ENCODE results near the gene MRFAP1L1.
A peak's percentile ranks its signal among the peaks of the same experiment; 100 is the strongest.

The MRFAP1L1 gene

GRCh38 chr4:6715704-6716017 is 6.0 kb upstream of the MRFAP1L1 start:
- DNase-seq = no peak

GRCh38 chr4:6714954-6715353 is 5.3 kb upstream of the MRFAP1L1 start:
- DNase-seq = no peak

DNA sequence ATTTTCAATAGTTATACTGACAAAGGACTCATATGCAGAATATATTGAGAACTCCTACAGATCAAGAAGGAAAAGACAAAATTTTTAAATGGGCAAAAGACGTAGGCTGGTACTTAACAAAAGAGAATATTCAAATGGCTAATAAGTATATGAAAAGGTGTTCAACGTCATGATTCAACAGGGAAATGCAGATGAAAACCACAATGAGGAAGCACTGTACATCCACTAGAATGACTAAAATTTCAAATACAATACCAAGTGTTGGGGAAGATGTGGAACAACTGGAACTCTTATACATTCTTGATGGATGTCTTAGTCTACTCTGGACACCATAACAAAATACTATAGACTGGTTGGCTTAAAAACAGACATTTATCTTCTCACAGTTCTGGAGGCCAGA is 1.3 kb upstream of the MRFAP1L1 start:
- DNase-seq = no peak

DNA sequence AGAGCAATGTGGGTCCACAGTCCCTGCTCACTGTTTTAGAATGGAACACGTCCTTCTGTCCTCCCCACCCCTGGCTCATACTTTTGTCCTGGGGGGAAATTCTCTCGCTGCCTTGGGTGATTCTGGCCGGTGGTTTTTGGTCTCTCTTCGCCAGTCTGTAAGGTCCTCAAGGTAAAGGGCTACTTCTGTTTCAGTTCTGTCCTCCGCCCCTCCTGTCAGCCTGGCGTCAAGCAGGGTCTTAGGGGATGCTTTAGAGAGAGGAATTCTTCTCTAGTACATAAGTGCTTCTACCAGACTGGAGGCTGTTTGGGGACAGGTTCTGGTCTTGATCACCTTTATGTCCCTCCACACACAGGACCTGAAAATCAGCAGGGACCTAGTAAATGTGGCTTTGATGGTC is 617 bp upstream of the MRFAP1L1 start:
- no peak for DNase-seq

DNA sequence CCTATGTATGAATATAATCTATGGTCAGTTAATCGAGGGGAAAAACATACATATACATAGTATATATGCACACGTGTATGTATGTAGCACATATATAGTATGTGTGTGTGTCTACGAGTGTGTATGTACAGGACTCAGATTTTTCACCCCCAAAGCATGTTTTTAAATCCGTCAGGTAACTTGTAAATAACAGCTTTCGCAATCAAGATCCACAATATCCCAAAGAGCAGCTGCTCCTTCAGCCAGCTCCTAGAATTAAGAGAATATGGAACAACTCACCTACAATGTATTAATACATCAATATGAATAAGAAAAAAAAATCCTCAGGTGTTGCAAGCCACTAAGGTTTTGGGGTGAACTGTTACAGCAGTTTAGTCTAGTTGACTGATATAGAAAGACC is 3.5 kb downstream of the MRFAP1L1 start:
- DNase-seq = no peak

DNA sequence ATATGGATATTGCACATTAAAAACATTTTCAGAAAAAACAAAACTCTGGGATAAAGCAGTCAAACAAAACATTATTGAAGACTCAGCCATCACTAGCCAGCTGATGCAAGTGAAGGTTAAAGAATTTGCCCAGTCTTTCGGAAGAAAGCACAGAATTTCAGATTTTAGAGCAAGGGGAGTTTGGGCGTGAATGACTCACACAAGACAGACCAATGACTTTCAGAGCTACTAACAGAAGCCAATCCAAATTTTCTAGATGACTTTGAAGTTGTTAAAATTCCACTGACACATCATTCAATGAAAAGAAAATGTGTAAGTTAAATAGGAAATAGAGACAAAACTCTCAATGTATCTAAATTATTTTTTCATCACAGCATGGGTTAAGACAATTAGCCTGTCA is 4.0 kb downstream of the MRFAP1L1 start:
- no peak for DNase-seq

- DNase-seq = no peak
Measured at GRCh38 chr4:6703786-6704185, 5.9 kb downstream of the MRFAP1L1 start.

DNA sequence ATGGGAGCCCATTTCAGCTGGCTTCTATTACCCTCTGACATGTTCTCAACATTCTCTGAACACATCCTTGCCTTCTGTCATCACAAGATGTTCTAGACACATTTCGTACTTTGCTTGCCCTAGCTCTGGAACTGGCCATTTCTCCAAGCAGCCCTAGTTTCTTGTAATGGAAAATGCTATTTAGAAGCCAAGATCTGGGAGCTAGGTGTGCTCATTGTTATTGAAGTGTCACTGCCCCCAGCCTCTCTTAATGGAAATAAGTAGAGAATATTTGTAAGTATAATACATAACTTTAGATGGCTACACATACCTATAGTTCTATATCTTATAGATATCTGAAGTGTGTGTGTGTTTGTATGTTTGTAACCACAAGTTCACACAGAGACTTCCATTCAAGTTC is 6.9 kb downstream of the MRFAP1L1 start:
- DNase-seq = no peak

DNA sequence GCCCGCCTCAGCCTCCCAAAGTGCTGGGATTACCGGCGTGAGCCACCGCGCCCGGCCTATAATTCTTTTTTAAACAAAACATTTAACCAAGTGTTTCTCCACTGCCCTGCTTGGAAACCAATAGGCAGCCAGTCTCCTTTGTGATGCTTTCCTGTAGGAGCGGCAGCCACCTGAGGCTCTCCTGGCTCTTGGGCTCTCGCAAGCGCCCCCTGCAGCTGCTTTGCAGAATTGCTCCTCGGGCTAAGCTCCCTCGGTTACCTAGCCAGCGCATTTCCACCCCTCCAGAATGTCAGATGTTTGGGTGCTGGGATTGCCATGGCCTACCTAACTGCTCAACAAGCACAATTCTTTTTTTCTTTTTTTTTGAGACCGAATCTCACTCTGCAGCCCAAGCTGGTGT is 8.3 kb downstream of the MRFAP1L1 start:
- DNase-seq = no peak

DNA sequence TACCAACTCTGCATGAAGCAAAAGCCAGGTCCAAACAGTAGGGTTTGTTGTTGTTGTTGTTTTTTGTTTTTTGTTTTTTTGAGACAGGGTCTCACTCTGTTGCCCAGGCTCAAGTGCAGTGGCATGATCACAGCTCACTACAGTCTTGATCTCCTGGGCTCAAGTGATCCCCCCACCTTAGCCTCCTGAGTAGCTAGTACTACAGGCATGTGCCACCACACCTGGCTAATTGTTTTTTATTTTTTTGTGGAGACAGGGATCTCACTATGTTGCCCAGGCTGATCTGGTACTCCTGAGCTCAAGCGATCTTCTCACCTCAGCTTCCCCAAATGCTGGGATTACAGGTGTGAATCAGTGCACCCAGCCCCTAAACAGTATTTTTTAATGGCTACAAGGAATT is 9.8 kb downstream of the MRFAP1L1 start:
- no peak for DNase-seq

GRCh38 chr4:6699388-6699787 is 10.3 kb downstream of the MRFAP1L1 start:
- DNase-seq = no peak

- DNase-seq = no peak
Measured at GRCh38 chr4:6697131-6697530, 12.5 kb downstream of the MRFAP1L1 start.

DNA sequence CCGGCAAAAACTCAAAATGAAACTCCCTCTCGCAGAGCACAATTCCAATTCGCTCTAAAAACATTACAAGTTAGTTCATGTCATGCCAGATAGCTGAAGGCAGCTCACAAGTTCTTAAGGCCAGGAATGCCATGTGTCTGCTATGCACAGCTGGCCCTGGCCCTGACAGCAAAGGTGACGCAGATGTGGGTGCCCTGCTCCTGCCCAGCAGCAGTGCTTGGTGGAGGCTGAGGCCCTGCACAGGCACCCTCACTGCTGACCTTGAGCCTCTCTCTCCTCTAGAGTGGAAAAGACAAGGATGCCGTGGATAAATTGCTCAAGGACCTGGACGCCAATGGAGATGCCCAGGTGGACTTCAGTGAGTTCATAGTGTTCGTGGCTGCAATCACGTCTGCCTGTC is 13.1 kb downstream of the MRFAP1L1 start:
- DNase-seq = no peak

DNA sequence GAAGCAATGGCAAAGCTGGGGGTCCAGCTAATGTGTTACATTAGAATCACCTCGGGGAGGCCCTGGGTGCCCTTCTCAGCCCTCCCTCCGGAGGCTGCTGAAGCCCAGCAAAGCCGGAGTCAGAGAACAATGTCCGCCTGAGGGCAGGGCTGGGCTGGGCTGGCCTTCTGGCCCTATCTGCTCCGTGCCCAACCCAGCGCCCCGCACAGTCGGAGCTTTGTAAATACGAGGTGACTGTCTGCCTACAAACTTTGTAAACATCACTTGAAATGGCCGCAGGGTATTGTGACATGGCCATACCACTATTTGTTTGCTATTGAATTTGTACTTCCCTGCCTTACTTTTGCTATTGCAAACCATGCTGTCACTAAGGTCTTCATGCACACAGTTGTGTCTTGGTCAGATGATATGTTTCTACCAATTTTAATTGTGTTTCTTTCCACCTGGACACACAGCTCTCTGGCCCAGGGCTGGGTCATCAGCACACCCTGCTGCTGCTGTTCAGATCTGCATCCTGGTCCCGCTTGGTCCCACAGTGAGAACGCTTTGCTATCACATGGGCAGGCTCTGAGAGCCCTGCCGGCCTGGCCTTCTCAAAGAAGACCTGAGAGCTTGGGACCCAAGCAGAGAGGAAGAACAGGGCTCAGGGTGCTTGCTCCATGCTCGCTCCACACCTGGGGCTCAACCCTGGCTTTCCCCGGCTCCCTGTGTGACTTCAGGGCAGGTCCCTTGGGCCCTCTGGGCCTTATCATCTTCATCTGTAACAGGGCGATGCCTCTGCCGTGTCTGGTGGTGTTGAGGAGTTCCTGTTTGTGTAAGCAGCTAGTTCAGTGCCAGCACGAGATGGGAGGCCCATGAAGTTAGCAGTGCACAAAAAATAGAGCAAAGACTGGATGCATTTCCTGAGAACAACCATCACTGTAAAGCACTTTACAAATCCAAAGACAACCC is 13.7 kb downstream of the MRFAP1L1 start:
- DNase-seq = no peak

DNA sequence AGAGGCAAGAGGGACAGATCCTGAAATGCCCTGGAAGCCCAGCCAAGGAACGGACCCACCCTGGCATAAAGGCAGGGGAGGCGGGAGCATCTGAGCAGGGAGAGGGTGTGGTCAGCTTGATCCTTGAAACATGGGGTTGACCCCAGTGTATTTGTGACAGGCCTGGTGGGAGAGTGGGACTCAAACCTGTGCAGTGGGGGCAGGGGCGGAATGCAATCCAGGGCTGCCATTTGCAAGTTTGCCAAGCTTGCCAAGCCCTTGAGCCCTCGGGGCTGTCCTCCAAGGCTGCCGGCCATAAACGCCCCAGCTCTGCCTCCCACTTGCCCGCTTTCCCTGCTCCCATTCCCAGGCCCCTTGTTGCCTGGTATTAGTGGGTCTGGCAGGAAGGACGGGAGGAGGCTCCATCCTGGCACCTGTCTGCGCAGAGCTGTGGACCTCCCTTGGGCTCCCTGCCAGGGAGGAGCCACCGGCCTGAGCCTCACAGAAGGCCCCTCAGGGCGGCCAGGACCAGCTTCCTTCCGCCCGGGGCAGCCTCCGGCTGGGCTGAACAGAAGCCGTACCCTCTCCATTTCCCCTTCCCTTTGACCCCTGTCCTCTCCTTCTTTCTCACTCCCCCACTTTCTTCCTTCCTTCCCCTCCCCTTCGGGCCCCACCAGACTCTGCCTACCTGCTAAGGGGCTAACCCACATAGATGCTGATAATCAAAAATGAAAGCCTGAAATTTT is 15.3 kb downstream of the MRFAP1L1 start:
- no peak for DNase-seq

DNA sequence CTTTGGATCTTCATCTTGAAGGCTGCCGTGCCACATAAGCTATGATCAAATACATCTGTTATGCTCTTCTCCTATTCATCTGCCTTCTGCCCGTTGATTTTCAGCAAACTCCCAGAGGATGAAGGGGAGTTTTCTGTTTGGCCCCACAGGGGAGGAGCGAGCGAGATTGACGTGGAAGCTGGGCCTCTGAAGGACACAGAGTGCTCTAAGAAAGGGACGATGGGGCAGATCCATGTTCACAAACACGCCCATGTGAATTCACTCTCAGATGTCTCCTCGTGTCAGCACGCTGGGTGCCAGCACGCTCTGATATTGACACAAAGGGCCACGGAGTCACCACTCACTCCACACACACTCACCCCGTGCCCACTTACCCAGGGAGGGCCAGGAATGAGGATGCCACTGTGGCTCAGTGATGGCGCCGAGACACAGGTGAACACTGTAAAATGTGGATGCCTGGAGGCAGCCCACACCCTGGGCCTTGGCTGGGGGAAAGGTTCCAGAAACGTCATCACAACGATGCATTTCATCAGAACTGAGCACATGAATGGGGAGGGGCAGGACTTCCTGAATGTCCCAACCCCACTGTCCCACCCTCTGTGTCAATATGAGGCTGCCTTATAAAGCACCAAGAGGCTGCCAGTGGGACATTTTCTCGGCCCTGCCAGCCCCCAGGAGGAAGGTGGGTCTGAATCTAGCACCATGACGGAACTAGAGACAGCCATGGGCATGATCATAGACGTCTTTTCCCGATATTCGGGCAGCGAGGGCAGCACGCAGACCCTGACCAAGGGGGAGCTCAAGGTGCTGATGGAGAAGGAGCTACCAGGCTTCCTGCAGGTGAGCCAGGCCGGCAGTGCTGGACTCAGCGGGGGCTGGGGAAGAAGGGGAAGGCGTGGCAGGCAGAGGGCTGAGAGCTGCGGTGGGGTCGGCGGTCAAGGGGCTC is 16.2 kb downstream of the MRFAP1L1 start, which contains the start of gene S100P:
S100P (plus strand) TSS at position 648 of the 946 bp plus-strand sequence; CDS start at position 703, 55 bp downstream.
- peak; percentile 16 for DNase-seq

DNA sequence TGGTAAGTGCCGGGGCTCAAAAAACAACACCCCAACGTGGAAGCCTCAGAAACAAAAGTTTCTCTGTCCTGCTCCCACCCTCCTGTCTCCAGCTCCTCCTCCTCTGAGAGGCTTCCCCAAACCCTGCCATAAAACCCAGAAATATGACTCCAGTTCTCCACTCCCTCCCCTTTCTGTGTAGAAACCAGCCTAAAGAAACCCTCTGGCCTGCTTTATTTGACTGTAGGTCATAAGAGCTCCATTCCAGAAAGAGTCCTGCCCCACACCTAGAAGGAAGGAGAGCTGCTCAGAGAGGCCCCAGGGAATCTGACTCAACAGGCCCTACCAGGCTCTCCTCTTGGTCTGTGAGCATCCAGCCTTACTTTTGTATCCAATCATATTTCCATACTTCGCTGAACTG is 16.9 kb downstream of the MRFAP1L1 start:
- DNase-seq = peak; percentile 56

DNA sequence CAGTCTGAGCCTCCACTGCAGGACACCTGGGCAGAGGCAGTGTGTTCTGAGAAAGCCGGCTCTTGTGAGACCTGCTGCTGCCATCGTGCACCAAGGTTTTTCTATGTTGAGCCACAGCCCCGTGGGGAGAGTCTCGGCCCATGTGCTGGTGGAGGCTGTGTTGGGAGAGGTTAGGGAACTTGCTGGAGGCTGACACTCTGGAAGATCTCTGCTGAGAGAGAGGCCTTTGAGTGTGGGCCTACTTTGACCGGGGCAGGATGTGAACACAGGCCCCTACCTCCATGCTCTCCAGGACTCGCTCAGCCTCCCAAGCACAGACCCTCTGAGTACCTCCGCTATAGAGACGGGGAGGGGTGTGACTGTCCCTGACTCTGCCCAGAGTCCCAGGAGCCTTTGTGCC is 17.3 kb downstream of the MRFAP1L1 start:
- no peak for DNase-seq

GRCh38 chr4:6689506-6689960 is 20.1 kb downstream of the MRFAP1L1 start:
- no peak for DNase-seq

GRCh38 chr4:6688879-6689505 is 20.7 kb downstream of the MRFAP1L1 start:
- peak; percentile 97 for DNase-seq

DNA sequence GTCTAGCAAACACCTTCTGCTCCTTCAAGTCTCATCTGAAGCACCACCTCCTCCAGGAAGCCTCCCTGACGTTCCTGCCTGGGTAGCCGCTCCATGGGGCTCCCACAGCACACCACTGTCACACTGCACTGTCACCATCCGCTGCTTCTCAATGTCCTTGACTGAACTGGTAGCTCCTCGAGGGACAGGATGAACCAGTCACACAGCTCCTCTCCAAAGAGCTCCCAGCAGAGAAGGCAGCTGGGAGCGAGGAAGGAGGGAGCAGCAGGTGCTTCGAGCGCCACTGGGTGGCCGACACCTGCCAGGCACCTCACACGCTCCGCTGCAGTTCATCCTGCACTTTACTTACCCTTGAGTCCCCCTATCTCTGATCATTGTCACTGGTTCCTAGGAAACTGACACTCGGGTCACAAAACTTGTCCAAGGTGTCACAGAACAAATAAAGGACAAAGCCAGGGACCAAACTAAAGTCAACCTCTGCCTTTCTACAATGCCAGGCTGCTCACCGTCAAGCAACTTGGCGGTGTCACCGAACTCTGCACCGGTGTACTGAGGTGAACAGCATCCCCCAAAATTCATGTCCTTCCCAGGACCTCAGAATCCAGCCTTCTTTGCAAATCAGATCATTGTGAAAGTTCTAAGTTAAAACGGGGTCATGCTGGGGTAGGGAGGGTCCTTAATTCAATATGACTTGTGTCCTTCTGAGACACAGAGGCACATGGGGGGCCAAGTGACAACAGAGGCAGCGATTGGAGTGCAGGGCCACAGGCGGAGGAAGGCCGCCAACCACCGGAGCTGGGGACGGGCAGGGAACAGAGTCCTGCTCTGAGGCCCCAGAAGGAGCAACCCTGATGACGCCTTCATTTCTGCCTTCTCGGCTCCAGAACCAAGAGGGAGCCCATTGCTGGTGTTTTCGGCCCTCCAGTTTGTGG is 21.5 kb downstream of the MRFAP1L1 start:
- no peak for DNase-seq

Data from fibroblast of upper back skin (primary cell).